Keratinocyte (primary cell): ENCODE measurements around the gene CCSER1. TPM values are rescaled to one million over a fixed set of nuclear protein-coding genes. Genes with fewer than 3 reads are reported as not detected.
"Not testable (repeated sequence)": the region's sequence is repeated elsewhere in the genome, so short reads cannot be mapped to it uniquely, and the experiment has no call there.

Experiments
- DNase-seq: peaks from one replicate; pipeline ENCODE4 v3.0.0-alpha.2; 2011; ENCODE audit warnings: low read depth, missing footprints, low spot score
- FAIRE-seq: peaks from 2 replicates; lab custom pipeline; 2011; peaks lifted over from hg19 to GRCh38; lab: Jason Lieb, UNC
- H2AFZ ChIP-seq: 2 replicates; pipeline ENCODE4 v1.6.0; 2012; ENCODE audit warnings: low read length, control low read depth, inconsistent platforms; ENCODE audit not compliant: control insufficient read depth
- H3K27ac ChIP-seq: 2 replicates; pipeline ENCODE4 v1.5.1; 2011; ENCODE audit warnings: low read length; ENCODE audit not compliant: control insufficient read depth, insufficient read depth
- H3K27me3 ChIP-seq: 3 replicates; pipeline ENCODE4 v1.6.0; 2011; ENCODE audit warnings: low read length; ENCODE audit not compliant: control insufficient read depth, insufficient read depth; ENCODE audit errors: extremely low read depth
- H3K36me3 ChIP-seq, 2 experiments: 2 replicates in 1 of 2; 3 replicates in 1 of 2; pipeline ENCODE4 v1.5.1; 2011; ENCODE audit warnings: low read length in 2 of 2, mild to moderate bottlenecking in 1 of 2; ENCODE audit not compliant: control insufficient read depth in 2 of 2, insufficient read depth in 2 of 2; ENCODE audit errors: extremely low read depth in 1 of 2
- H3K4me1 ChIP-seq: 3 replicates; pipeline ENCODE4 v1.5.1; 2011; ENCODE audit warnings: low read length; ENCODE audit not compliant: control insufficient read depth, insufficient read depth; ENCODE audit errors: extremely low read depth
- H3K4me2 ChIP-seq: 3 replicates; pipeline ENCODE4 v1.6.0; 2011; ENCODE audit warnings: low read depth, low read length; ENCODE audit not compliant: control insufficient read depth, insufficient read depth; ENCODE audit errors: extremely low read depth
- H3K4me3 ChIP-seq, 3 experiments: fragments of 200-600 bp in 1 of 3; sonication (generic) in 1 of 3; 2 replicates in 2 of 3; 3 replicates in 1 of 3; pipeline ENCODE4 v1.5.1; 2011 to 2016; ENCODE audit warnings: low read length in 3 of 3, mild to moderate bottlenecking in 3 of 3, control low read depth in 2 of 3, inconsistent platforms in 1 of 3, low read depth in 1 of 3, mixed read lengths in 1 of 3, mixed run types in 1 of 3, moderate library complexity in 1 of 3; ENCODE audit not compliant: control insufficient read depth in 2 of 3, insufficient read depth in 2 of 3; ENCODE audit errors: extremely low read depth in 1 of 3
- H3K79me2 ChIP-seq: 2 replicates; pipeline ENCODE4 v1.6.0; 2012; ENCODE audit warnings: low read length; ENCODE audit not compliant: control insufficient read depth, insufficient read depth
- H3K9ac ChIP-seq: 3 replicates; pipeline ENCODE4 v1.6.0; 2011; ENCODE audit warnings: low read length; ENCODE audit not compliant: control insufficient read depth, insufficient read depth; ENCODE audit errors: extremely low read depth
- H3K9me1 ChIP-seq: 3 replicates; pipeline ENCODE4 v1.6.0; 2011; ENCODE audit warnings: low read length; ENCODE audit not compliant: control insufficient read depth, insufficient read depth; ENCODE audit errors: extremely low read depth
- H3K9me3 ChIP-seq: 2 replicates; pipeline ENCODE4 v1.5.1; 2012; ENCODE audit warnings: low read depth, low read length; ENCODE audit not compliant: control insufficient read depth
- H4K20me1 ChIP-seq: 3 replicates; pipeline ENCODE4 v1.6.0; 2011; ENCODE audit warnings: low read length; ENCODE audit not compliant: control insufficient read depth, insufficient read depth; ENCODE audit errors: extremely low read depth
- CTCF ChIP-seq, 3 experiments: IDR thresholded peaks in 1 of 3; conservative IDR thresholded peaks in 1 of 3; optimal IDR thresholded peaks in 1 of 3; 2 replicates in 2 of 3; 3 replicates in 1 of 3; pipeline versions ENCODE3 to v1.5.1; 2011; ENCODE audit warnings: low read length in 3 of 3, mild to moderate bottlenecking in 3 of 3, moderate library complexity in 2 of 3, control low read depth in 1 of 3, inconsistent platforms in 1 of 3; ENCODE audit not compliant: insufficient read depth in 2 of 3; ENCODE audit errors: extremely low read depth in 1 of 3
- EZH2 ChIP-seq: IDR thresholded peaks from one replicate; pipeline ENCODE4 v1.6.1; 2012; ENCODE audit warnings: inconsistent platforms, mild to moderate bottlenecking, low read length, moderate library complexity
- dilution Hi-C: fragments of 300-500 bp; cut with MboI; formaldehyde crosslinking; loops from one replicate; pipeline ENCODE4 v1.7.0; 2020; ENCODE audit warnings: low sequenced_read_pairs; ENCODE audit not compliant: extremely low pct_ligation_motif_present
- polyA plus RNA-seq, 5 experiments: library from polyadenylated mRNA; depleted of rRNA in 3 of 5; stranded (reverse) in 3 of 5; stranded (forward) in 1 of 5; unstranded in 1 of 5; fragments of >200 nt; gene quantifications; 1 replicate in 1 of 5; 2 replicates in 3 of 5; 3 replicates in 1 of 5; pipeline versions ENCODE4 v1.2.1 to v1.2.3, GENCODE V29; 2011 to 2012; ENCODE audit warnings: missing spikeins in 2 of 5, low read depth in 1 of 5, low replicate concordance in 1 of 5

Gene CCSER1
- polyA plus RNA-seq, 1 donor (not counting 4 experiments of a cell fraction or from before 2014, with no cell fraction given): 1.2 TPM

- Histone ChIP-seq H3K4me2 (no peak overlapping the region), H3K79me2 (no peaks in the 10 kb centered on the region), H3K4me3 (no peak overlapping the region), H2AFZ (no peak overlapping the region), H3K4me1 (no peaks in the 10 kb centered on the region), H3K9me1 (no peaks in the 10 kb centered on the region), H3K9ac (no peak overlapping the region), H4K20me1 (no peaks in the 10 kb centered on the region), H3K9me3 (no peaks in the 10 kb centered on the region), H3K27ac (no peak overlapping the region), H3K27me3 (no peaks in the 10 kb centered on the region), H3K36me3 (no peaks in the 10 kb centered on the region)
- DNase-seq: no peak
- dilution Hi-C loops: no loop called here
- no peak for FAIRE-seq
- no peak for TF ChIP-seq EZH2
- no peak for TF ChIP-seq CTCF (optimal IDR thresholded peaks at IDR 0.05 in 1 of 3, IDR thresholded peaks at IDR 0.05 in 1 of 3, conservative IDR thresholded peaks at IDR 0.05 in 1 of 3; ENCODE audit: extremely low read depth in 1 of 3, insufficient read depth in 2 of 3, low read length in 3 of 3)
These were observed 1043.6 kb downstream of the CCSER1 start for GRCh38 chr4:91170768-91171167.

- FAIRE-seq (no peak), DNase-seq (no peak)
- no peak overlapping the region for H3K9ac ChIP-seq
- no peaks in the 10 kb centered on the region for H3K27me3 ChIP-seq
- H3K4me3 ChIP-seq: no peak overlapping the region
- H2AFZ ChIP-seq: no peak overlapping the region
- H3K4me2 ChIP-seq: no peak overlapping the region
- no peaks in the 10 kb centered on the region for H3K4me1 ChIP-seq
- no peaks in the 10 kb centered on the region for H3K36me3 ChIP-seq
- no peak for TF ChIP-seq CTCF (optimal IDR thresholded peaks at IDR 0.05 in 1 of 3, IDR thresholded peaks at IDR 0.05 in 1 of 3, conservative IDR thresholded peaks at IDR 0.05 in 1 of 3; ENCODE audit: extremely low read depth in 1 of 3, insufficient read depth in 2 of 3, low read length in 3 of 3)
- no peak for TF ChIP-seq EZH2
- no peaks in the 10 kb centered on the region for H3K9me3 ChIP-seq
- H3K79me2 ChIP-seq: no peaks in the 10 kb centered on the region
- dilution Hi-C loops: no loop called here
- H3K9me1 ChIP-seq: no peaks in the 10 kb centered on the region
- H4K20me1 ChIP-seq: no peaks in the 10 kb centered on the region
- H3K27ac ChIP-seq: no peak overlapping the region
These were observed 1044.0 kb downstream of the CCSER1 start for GRCh38 chr4:91171217-91171616.

GRCh38 chr4:91185061-91185460 is 1057.9 kb downstream of the CCSER1 start:
- H4K20me1 ChIP-seq, H3K4me1 ChIP-seq, H3K27me3 ChIP-seq, H3K36me3 ChIP-seq, DNase-seq, H3K9ac ChIP-seq, H2AFZ ChIP-seq, dilution Hi-C loops, H3K27ac ChIP-seq, H3K9me1 ChIP-seq, H3K4me2 ChIP-seq, H3K79me2 ChIP-seq, H3K4me3 ChIP-seq, H3K9me3 ChIP-seq, FAIRE-seq: not testable (repeated sequence)
